ENCODE results near the gene ACOX2.

- TF ChIP-seq CTCF (IDR thresholded peaks at IDR 0.05), result no peak
- TF ChIP-seq EZH2 (IDR thresholded peaks at IDR 0.05), result no peak
- TF ChIP-seq EZH2phosphoT487 (IDR thresholded peaks at IDR 0.05), result no peak
Measured at GRCh38 chr3:58564054-58564453, 27.1 kb upstream of the ACOX2 start.
